ENCODE results near the gene PPBP.
"Not testable (repeated sequence)": the region's sequence is repeated elsewhere in the genome, so short reads cannot be mapped to it uniquely, and the experiment has no call there.

PPBP gene

DNA sequence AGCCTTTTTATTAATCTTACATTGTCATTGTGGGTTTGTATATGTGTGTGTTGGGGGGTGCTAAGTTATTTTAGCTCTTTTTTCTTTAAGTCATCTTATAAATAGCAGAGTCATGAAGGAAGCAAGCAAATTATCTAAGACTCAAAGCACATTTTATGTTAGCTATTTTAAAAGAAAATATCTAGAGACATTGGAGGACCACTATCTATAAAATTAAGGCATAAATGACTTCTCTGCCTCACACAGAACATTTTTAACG, 3.7 kb upstream of the PPBP start:
- DNase-seq = no peak

GRCh38 chr4:73990988-73991741, 3.2 kb upstream of the PPBP start:
- DNase-seq = no peak

- DNase-seq = no peak
Measured at GRCh38 chr4:73989928-73990327, 1.9 kb upstream of the PPBP start.

- DNase-seq = no peak
Measured at GRCh38 chr4:73989031-73989430, 1.0 kb upstream of the PPBP start.

DNA sequence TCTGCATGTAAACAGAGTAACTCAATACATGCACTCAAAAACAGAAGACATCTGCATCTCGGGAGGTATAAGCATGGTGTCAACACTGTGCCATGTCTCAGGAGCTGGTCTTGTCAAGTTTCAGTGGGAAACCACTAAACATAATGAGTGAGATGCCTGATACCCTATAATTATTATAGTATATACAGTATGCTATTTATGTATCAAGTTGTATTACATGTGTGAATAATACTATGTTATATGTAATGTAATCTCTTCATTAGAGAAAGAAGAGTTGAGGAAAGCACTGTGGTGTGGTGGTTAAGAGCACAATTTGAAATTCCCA, 2.5 kb downstream of the PPBP start:
- DNase-seq = no peak

- no peak for DNase-seq
Measured at GRCh38 chr4:73984736-73985527, 3.1 kb downstream of the PPBP start.

GRCh38 chr4:73981175-73981574, 6.8 kb downstream of the PPBP start:
- not testable (repeated sequence) for DNase-seq

GRCh38 chr4:73979407-73979957, 8.5 kb downstream of the PPBP start:
- DNase-seq = no peak

DNA sequence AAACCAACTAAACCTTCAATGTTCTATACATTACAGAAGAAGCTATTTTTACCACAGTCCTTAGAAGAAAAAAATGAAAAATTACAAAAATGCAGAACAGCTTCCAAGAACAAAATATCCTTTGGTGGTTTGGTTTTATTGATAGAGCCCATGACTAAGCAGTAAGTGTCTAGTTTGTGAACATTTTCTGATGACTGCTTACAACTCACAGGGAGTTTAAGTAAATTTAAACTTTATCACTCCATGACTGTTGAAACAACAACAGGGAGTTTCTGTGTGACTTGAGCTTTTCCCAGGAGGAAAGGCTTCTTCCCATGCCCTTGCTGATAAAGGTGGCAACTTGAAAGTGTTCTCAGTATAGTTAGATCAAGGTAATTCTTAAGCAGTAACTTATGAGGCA, 9.1 kb downstream of the PPBP start:
- DNase-seq = no peak

DNA sequence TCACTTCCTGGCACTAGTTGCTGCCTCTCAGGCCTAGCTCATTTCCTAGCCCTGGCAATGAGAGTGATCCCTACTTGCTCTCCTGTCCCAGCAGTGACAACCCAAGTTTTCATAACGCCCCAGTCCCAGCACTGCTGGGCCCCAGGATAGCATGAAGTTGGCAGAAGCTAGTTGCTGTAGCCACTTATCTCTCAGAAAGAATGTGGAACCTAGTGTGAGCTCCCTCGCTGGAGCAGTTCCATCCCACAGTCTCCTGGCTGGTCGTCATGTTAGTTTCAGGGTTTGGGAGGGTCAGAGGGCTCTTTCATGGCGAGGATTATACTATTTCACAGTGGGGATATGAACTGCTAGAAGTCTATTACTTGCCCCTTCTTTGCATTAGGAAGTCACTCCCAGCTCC, 11.3 kb downstream of the PPBP start:
- no peak for DNase-seq

- no peak for DNase-seq
Measured at GRCh38 chr4:73976217-73976616, 11.8 kb downstream of the PPBP start.

- no peak for DNase-seq
Measured at GRCh38 chr4:73974352-73974751, 13.6 kb downstream of the PPBP start.

- no peak for DNase-seq
Measured at GRCh38 chr4:73970945-73971344, 17.0 kb downstream of the PPBP start.

GRCh38 chr4:73970011-73970410, 18.0 kb downstream of the PPBP start:
- no peak for DNase-seq

GRCh38 chr4:73967866-73968265, 20.1 kb downstream of the PPBP start:
- DNase-seq = no peak

- DNase-seq = no peak
Measured at GRCh38 chr4:73964862-73965611, 23.0 kb downstream of the PPBP start.

- DNase-seq = no peak
Measured at GRCh38 chr4:73962724-73963123, 25.3 kb downstream of the PPBP start.

DNA sequence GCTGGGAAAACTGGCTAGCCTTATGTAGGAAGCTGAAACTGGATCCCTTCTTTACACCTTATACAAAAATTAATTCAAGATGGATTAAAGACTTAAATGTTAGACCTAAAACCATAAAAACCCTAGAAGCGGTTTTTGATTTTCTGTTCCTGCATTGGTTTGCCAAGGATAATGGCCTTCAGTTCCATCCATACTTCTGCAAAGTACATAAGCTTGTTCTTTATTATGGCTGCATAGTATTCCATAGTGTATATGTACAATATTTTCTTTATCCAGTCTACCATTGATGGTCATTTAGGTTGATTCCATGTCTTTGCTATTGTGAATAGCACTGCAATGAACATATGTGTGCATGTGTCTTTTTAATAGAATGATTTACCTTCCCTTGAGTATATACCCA, 28.9 kb downstream of the PPBP start:
- not testable (repeated sequence) for DNase-seq

DNA sequence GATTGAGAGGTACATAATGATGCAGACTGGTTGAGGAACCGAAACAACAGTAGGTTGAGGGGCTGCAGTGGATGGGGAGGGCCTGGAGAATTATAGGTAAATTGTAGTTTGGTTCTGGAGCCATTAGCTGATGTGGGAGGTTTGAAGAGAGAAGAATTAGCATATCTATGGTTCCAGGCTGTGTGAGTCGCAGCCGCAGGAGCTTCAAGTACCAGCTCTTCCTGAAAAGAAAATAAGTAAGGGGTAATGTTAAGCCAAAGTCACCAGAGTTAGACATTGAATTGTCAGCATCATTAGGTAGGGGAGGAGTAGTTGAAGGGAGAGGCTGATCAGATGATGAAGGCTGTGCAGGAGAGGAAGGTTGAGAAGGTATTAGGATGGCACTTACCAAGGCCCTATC, 35.6 kb downstream of the PPBP start:
- DNase-seq = no peak

DNA sequence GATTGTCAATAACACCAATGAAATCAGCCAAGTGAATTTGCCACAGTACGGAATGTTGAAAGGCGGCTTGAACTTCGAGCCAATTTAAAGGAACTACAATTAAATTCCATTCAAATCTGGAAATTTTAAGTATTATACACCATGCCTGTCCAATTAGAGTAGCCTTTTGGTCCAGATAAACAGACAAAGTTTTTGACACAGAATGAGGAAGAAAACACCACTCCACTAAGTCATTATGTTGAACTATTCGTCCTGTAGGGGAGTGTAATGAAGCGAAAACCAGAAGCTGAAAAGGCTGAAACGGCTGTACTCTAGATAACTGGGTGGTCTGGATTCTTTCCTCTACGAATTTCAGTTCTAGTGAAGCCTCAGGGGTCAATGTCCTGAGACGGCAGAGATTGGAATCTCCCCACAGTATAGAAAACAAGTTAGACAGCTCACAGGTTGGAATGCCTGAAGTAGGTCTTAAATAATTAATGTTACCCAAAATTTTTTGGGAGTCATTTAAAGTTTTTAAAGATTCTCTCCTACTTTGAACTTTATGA, 37.5 kb downstream of the PPBP start:
- not testable (repeated sequence) for DNase-seq

DNA sequence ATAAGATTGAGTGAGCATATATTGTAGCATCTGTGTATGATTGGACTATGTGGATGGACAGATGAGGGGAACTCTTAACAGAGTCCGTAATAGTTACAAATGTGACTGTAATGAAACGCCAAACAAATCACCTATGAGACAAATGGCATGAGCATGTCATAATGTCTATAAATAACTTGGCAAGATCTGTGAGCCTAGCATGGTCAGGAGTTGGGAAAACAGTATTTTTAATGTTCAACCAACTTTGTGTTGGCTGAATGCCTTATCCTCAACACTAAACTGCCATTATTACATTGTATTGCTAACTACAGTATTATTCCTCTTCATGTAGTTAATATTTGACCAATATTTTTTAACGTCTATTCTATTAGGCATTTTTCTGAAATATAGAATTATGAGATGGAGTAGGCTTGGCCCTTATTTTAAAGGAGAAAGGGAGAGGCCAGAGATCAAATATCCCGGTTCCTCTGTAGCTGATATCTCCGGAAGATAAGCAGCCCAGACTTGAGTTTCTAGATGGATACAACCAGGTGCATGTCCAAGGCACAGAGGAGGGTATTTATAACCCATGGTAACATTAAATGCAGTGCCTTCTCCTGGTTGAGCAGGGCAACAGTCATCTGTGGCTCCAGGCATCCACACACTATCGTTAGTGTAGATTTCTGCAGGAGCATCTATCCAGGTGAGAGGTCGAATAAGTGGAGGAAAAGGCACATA, 38.8 kb downstream of the PPBP start:
- no peak for DNase-seq

DNA sequence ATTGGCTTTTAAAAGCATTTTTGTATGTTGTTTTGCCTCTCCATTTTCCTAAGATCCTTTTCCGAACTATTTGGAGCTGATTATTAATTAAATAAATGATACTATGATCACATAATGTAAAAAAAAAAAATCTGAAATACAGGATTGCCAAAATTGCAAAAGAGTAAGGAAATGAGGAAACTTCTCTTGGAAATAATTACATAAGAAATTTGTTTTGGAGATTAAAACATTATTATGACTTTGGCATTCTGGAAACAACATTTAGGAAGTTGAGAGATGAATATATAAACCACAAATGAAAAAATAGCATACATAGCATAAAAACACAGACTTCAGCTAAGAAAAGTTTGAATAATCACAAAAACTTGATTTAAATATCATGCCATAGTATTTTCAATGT, 39.7 kb downstream of the PPBP start:
- DNase-seq = no peak

Measured in NCI-H1436 treated with DMSO at 0.1 percent for 48 hours (cell line).